ENCODE measurements around the gene EZR. TPM values are rescaled to one million over a fixed set of nuclear protein-coding genes. Genes with fewer than 3 reads are reported as not detected.

Gene EZR
- total and polyA plus RNA-seq, 2 of the 13 experiments (the other 11 are each of a cell fraction or from before 2014, with no cell fraction given) = 34.7 to 60.3 TPM

- TF ChIP-seq ZSCAN20 (CRISPR knock-in tag; IDR thresholded peaks at IDR 0.05; ENCODE audit: borderline replicate concordance) (no peak), ZNF121 (CRISPR knock-in tag; IDR thresholded peaks at IDR 0.05) (no peak), MXD4 (CRISPR knock-in tag; IDR thresholded peaks at IDR 0.05) (no peak), THYN1 (CRISPR knock-in tag; IDR thresholded peaks at IDR 0.05; ENCODE audit: borderline replicate concordance, low read depth) (0 out of 2 replicates have a peak, but pooled peaks have one; percentile 61), ARID3A (IDR thresholded peaks at IDR 0.05; ENCODE audit: low read depth, low read length) (no peak), ZNF468 (CRISPR knock-in tag; IDR thresholded peaks at IDR 0.05) (no peak), PLRG1 (conservative IDR thresholded peaks at IDR 0.05) (no peak), ZNF296 (CRISPR knock-in tag; conservative IDR thresholded peaks at IDR 0.05) (no peak), ZNF792 (CRISPR knock-in tag; IDR thresholded peaks at IDR 0.05) (no peak), NCOA1 (CRISPR knock-in tag; IDR thresholded peaks at IDR 0.05) (peak; percentile 28; the same call in 1 of the 2 replicates), ZNF687 (CRISPR knock-in tag; IDR thresholded peaks at IDR 0.05) (no peak; the same call in 1 of the 2 replicates), MAFF (IDR thresholded peaks at IDR 0.05; ENCODE audit: low read depth, low read length) (no peak), ZNF784 (CRISPR knock-in tag; IDR thresholded peaks at IDR 0.05; ENCODE audit: borderline replicate concordance) (no peak), NR2F1 (CRISPR knock-in tag; IDR thresholded peaks at IDR 0.05) (peak; percentile 31 to 57; a peak in 2 of 4 replicates), ZNF629 (CRISPR knock-in tag; conservative IDR thresholded peaks at IDR 0.05) (no peak), TERF1 (CRISPR knock-in tag; IDR thresholded peaks at IDR 0.05) (no peak), KAT2B (IDR thresholded peaks at IDR 0.05; ENCODE audit: borderline replicate concordance, low read depth, low read length) (no peak), TAF1 (CRISPR knock-in tag; IDR thresholded peaks at IDR 0.05) (no peak), ZNF282 (IDR thresholded peaks at IDR 0.05; ENCODE audit: partially characterized antibody) (no peak), NKX3-1 (CRISPR knock-in tag; IDR thresholded peaks at IDR 0.05) (no peak), IRX3 (CRISPR knock-in tag; IDR thresholded peaks at IDR 0.05; ENCODE audit: borderline replicate concordance, low read depth) (no peak; the same call in 1 of the 2 replicates)
These were observed 19.9 kb downstream of the EZR start (continued) for GRCh38 chr6:158799051-158799792.
